Measurements from ENCODE around the gene SIGLEC14. TPM values are rescaled to one million over a fixed set of nuclear protein-coding genes. Genes with fewer than 3 reads are reported as not detected.

The SIGLEC14 gene
- total RNA-seq, 1 donor from 2014 or later, result not detected

DNA sequence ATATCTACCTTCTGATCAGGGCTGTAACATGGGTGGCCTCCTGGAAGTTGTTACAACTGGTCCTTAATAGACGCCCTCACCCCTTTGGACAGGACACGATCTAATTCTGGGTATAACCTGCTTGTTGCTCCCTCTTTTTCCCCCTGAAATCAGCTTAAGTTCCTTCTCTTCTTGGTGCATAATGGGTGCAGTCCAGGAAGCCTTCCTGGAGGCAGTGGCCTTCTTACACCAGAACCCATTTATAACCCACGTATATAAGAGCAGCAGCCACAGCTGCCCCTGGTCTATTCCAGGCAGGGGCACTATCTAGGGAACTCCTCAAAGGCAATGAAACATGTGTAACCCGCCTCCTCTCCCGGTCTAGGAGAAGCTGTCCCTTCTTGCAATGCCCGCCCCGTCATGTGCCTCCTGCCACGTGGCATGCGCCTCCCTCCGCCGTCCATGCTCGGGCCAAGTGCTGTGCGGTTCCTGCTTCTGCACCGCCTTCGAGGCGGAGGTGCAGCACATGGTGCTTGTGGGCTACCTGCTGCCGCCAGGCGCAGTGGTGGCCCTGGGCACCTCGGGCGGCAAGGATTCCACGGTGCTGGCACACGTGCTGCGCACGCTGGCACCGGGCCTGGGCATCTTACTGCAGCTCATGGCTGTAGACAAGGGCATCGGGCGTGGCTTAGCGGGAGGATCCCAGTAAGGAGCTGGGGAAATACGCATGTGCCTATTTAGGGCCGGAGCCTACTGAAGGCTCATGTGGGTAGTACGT, 48.3 kb downstream of the SIGLEC14 start:
- Mint-ChIP-seq H3K27ac (ENCODE audit: unreplicated experiment) (no peak overlapping the region), H3K4me1 (ENCODE audit: low read depth, unreplicated experiment) (no peaks in the 10 kb centered on the region), H3K36me3 (ENCODE audit: unreplicated experiment) (peaks cover 13% of the 10 kb centered on the region), H3K27me3 (ENCODE audit: unreplicated experiment) (peaks cover 24% of the 10 kb centered on the region), H3K9me3 (ENCODE audit: unreplicated experiment) (peaks cover 14% of the 10 kb centered on the region), H3K4me3 (ENCODE audit: unreplicated experiment) (no peak overlapping the region)
- TF ChIP-seq, protein P1, sequence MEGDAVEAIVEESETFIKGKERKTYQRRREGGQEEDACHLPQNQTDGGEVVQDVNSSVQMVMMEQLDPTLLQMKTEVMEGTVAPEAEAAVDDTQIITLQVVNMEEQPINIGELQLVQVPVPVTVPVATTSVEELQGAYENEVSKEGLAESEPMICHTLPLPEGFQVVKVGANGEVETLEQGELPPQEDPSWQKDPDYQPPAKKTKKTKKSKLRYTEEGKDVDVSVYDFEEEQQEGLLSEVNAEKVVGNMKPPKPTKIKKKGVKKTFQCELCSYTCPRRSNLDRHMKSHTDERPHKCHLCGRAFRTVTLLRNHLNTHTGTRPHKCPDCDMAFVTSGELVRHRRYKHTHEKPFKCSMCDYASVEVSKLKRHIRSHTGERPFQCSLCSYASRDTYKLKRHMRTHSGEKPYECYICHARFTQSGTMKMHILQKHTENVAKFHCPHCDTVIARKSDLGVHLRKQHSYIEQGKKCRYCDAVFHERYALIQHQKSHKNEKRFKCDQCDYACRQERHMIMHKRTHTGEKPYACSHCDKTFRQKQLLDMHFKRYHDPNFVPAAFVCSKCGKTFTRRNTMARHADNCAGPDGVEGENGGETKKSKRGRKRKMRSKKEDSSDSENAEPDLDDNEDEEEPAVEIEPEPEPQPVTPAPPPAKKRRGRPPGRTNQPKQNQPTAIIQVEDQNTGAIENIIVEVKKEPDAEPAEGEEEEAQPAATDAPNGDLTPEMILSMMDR (IDR thresholded peaks at IDR 0.05; ENCODE audit: partially characterized antibody, unreplicated experiment), result no peak
- DNase-seq, result no peak

DNA sequence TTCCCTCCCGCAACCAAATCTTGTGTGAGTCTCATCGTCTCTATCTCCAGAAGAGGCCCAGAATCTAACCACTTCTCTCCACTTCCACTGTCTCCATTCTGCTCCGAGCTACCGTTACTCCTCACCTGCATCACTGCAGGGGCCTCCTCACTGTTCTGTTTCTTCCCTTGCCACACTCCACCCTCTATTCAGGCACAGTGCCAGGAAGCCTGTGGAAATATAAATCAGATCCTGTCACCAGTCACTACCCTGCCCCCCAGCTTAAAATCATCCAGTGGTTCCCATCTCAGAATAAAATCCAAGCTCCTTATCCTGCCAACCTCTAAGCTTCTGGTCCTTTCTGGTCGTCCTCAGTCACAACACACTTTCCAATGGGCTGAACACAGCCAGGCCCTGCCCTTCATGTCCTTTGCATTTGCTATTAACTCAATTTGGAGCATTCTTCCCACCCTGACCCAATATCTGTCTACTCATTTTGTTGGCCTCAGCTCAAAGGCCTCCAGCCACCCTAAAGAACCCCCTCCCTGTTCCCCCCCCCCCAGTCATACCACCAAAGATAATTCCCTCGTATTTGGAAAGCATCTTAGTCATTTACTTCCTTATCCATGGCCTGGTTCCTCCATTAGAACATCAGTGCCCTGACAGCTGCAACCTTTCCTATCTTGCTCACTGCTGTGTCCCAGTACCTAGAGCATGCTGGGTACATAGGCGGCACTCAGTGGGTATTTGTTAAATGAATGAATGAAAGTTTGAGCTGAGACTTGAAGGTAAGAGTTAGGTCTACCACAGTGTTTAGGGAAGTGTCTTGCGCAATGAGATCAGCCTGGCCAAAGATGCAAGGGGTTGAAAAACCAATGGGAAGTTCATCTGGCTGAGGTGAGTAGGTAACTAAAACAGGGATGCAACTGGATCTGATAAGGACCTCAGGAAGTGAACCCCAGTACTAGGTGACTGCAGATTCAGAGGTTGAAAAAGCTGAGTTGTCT, 51.1 kb downstream of the SIGLEC14 start:
- H3K27ac Mint-ChIP-seq (ENCODE audit: unreplicated experiment), result peak overlapping the region; percentile 2
- no peaks in the 10 kb centered on the region for H3K4me1 Mint-ChIP-seq (ENCODE audit: low read depth, unreplicated experiment)

DNA sequence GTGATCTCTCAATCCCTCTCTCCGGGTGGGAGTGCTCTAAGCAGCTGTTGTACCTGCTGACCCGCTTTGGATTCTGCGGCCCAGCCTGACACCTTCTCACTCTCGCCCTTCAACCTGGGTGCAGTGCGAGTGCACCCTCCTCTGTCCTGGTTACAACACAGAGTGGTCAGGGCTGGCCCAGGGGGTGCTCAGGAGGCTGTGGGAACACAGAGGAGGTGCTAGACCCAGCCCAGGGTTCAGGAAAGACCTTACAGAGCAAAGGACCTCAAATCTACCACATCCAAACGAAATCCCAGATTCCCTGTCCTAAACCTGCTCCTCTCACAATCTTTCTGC, 51.9 kb downstream of the SIGLEC14 start:
- Mint-ChIP-seq H3K4me1 (ENCODE audit: low read depth, unreplicated experiment) (no peaks in the 10 kb centered on the region), H3K27ac (ENCODE audit: unreplicated experiment) (peak overlapping the region; percentile 100), H3K4me3 (ENCODE audit: unreplicated experiment) (peak overlapping the region; percentile 100), H3K9me3 (ENCODE audit: unreplicated experiment) (peaks cover 12% of the 10 kb centered on the region), H3K27me3 (ENCODE audit: unreplicated experiment) (peaks cover 12% of the 10 kb centered on the region), H3K36me3 (ENCODE audit: unreplicated experiment) (peaks cover 8% of the 10 kb centered on the region)
- DNase-seq, result no peak
- TF ChIP-seq, protein P1 (IDR thresholded peaks at IDR 0.05; ENCODE audit: partially characterized antibody, unreplicated experiment), result no peak

More for the DNA sequence above, 51.1 kb downstream of the SIGLEC14 start:
- TF ChIP-seq, protein P1 (IDR thresholded peaks at IDR 0.05; ENCODE audit: partially characterized antibody, unreplicated experiment), result no peak
- peaks cover 12% of the 10 kb centered on the region for H3K9me3 Mint-ChIP-seq (ENCODE audit: unreplicated experiment)
- no peak for DNase-seq
- peak overlapping the region; percentile 100 for H3K4me3 Mint-ChIP-seq (ENCODE audit: unreplicated experiment)
- peaks cover 12% of the 10 kb centered on the region for H3K27me3 Mint-ChIP-seq (ENCODE audit: unreplicated experiment)
- peaks cover 8% of the 10 kb centered on the region for H3K36me3 Mint-ChIP-seq (ENCODE audit: unreplicated experiment)

DNA sequence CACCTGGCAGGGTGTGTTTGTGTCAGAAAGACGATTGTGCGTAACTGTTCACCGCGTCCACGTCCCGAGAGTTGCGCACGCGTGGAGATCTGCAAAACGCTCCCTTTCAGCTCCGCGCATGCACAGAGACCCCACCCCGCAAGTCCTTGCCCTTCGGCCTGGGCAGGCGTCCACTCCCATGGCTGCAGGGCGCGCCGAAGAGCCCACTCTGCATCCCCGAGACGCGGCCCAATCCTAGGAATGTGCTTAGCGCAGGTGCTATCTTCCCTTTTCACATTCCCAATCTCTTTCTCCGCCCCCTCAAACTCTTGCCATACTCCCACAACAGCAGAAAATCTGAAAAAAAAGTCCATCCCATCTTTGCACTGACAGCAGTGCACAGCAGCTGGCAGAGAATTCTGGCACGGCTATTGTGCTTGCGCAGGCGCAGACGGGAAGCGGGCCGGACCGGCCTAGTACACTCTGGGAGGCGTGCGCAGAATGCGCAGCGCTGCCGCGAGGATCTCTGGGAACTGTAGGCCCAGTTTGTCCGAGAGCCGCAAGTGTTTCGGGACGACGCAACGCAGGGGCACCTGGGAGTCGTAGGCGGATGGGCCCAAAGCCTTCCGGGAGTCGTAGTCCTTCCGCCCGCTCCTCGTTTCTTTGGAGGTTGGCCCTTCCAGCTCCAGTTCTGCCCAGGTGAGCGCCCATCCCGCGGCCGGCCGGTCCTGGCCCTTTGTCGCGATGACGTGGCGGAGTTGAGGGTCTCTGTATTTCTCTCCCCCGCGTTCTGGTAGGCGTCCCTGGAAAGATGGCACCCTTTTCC, 52.5 kb downstream of the SIGLEC14 start:
- peak overlapping the region; percentile 100 for H3K4me3 Mint-ChIP-seq (ENCODE audit: unreplicated experiment)
- H3K36me3 Mint-ChIP-seq (ENCODE audit: unreplicated experiment), result peaks cover 8% of the 10 kb centered on the region
- no peaks in the 10 kb centered on the region for H3K4me1 Mint-ChIP-seq (ENCODE audit: low read depth, unreplicated experiment)
- H3K27me3 Mint-ChIP-seq (ENCODE audit: unreplicated experiment), result peaks cover 12% of the 10 kb centered on the region
- TF ChIP-seq, protein P1 (IDR thresholded peaks at IDR 0.05; ENCODE audit: partially characterized antibody, unreplicated experiment), result no peak
- DNase-seq, result peak; percentile 98
- H3K9me3 Mint-ChIP-seq (ENCODE audit: unreplicated experiment), result peaks cover 12% of the 10 kb centered on the region
- peak overlapping the region; percentile 100 for H3K27ac Mint-ChIP-seq (ENCODE audit: unreplicated experiment)
